Neural crest cell (in vitro differentiated cells): ENCODE data around the gene KIF15. TPM values are rescaled to one million over a fixed set of nuclear protein-coding genes. Genes with fewer than 3 reads are reported as not detected.
"Not testable (repeated sequence)": the region's sequence is repeated elsewhere in the genome, so short reads cannot be mapped to it uniquely, and the experiment has no call there.

Experiments used
- DNase-seq: peaks from one replicate; pipeline ENCODE4 v3.0.0; 2021; ENCODE audit warnings: low read depth, mixed read lengths, low spot score
- H3K27ac Mint-ChIP-seq: one replicate; pipeline ENCODE4 v1.8.0; 2021; ENCODE audit warnings: mild to moderate bottlenecking, mixed read lengths; ENCODE audit not compliant: unreplicated experiment
- H3K27me3 Mint-ChIP-seq: 2 replicates; pipeline ENCODE4 v1.8.0; 2021; ENCODE audit warnings: low read depth, mild to moderate bottlenecking, mixed read lengths
- H3K36me3 Mint-ChIP-seq: 2 replicates; pipeline ENCODE4 v1.8.0; 2021; ENCODE audit warnings: low read depth, mild to moderate bottlenecking, mixed read lengths
- H3K4me1 Mint-ChIP-seq: 2 replicates; pipeline ENCODE4 v1.8.0; 2021; ENCODE audit warnings: mixed read lengths
- H3K4me3 Mint-ChIP-seq: one replicate; pipeline ENCODE4 v1.8.0; 2021; ENCODE audit warnings: mild to moderate bottlenecking, mixed read lengths
- H3K9me3 Mint-ChIP-seq: 2 replicates; pipeline ENCODE4 v1.8.0; 2021; ENCODE audit warnings: mixed read lengths
- CTCF ChIP-seq: fragments of 200-600 bp; sonication (generic); conservative IDR thresholded peaks from 2 replicates; pipeline ENCODE4 v1.5.0; 2021; ENCODE audit warnings: antibody characterized with exemption, mild to moderate bottlenecking
- total RNA-seq: library from RNA; stranded (reverse); gene quantifications from 2 replicates; pipeline ENCODE4 v1.2.1, GENCODE V29; 2021

The KIF15 gene
- total RNA-seq, 1 donor from 2014 or later, result 51.3 TPM

- H3K4me3 Mint-ChIP-seq, result no peak overlapping the region
- H3K36me3 Mint-ChIP-seq, result peaks cover 32% of the 10 kb centered on the region
- no peak for DNase-seq
- H3K9me3 Mint-ChIP-seq, result no peaks in the 10 kb centered on the region
- TF ChIP-seq CTCF, result no peak
- no peak overlapping the region for H3K27ac Mint-ChIP-seq
- H3K27me3 Mint-ChIP-seq, result no peaks in the 10 kb centered on the region
- H3K4me1 Mint-ChIP-seq, result no peaks in the 10 kb centered on the region
These were observed 80.8 kb downstream of the KIF15 start for GRCh38 chr3:44842376-44842775.

GRCh38 chr3:44845528-44846520 is 84.2 kb downstream of the KIF15 start:
- Mint-ChIP-seq H3K4me3 (no peak overlapping the region), H3K27ac (no peak overlapping the region), H3K27me3 (no peaks in the 10 kb centered on the region), H3K36me3 (peaks cover 13% of the 10 kb centered on the region), H3K4me1 (no peaks in the 10 kb centered on the region), H3K9me3 (no peaks in the 10 kb centered on the region)
- TF ChIP-seq CTCF, result no peak
- DNase-seq, result no peak

- Mint-ChIP-seq H3K4me1 (no peaks in the 10 kb centered on the region), H3K27ac (no peak overlapping the region), H3K4me3 (no peak overlapping the region), H3K36me3 (peaks cover 15% of the 10 kb centered on the region), H3K27me3 (no peaks in the 10 kb centered on the region), H3K9me3 (no peaks in the 10 kb centered on the region)
- DNase-seq, result no peak
- no peak for TF ChIP-seq CTCF
These were observed 87.0 kb downstream of the KIF15 start for GRCh38 chr3:44848634-44849033.

GRCh38 chr3:44856663-44857062 is 95.1 kb downstream of the KIF15 start:
- not testable (repeated sequence) for H3K27ac Mint-ChIP-seq, DNase-seq, H3K4me1 Mint-ChIP-seq, H3K4me3 Mint-ChIP-seq, H3K9me3 Mint-ChIP-seq, H3K27me3 Mint-ChIP-seq
- peaks cover 14% of the 10 kb centered on the region for H3K36me3 Mint-ChIP-seq

- DNase-seq, result no peak
- no peaks in the 10 kb centered on the region for H3K9me3 Mint-ChIP-seq
- H3K27ac Mint-ChIP-seq, result no peak overlapping the region
- no peak for TF ChIP-seq CTCF
- peaks cover 6% of the 10 kb centered on the region for H3K36me3 Mint-ChIP-seq
- H3K4me3 Mint-ChIP-seq, result peak overlapping the region; percentile 65
- H3K4me1 Mint-ChIP-seq, result peaks cover 20% of the 10 kb centered on the region
- no peaks in the 10 kb centered on the region for H3K27me3 Mint-ChIP-seq
These were observed 98.5 kb downstream of the KIF15 start for GRCh38 chr3:44860117-44860516.
